Suppressor macrophage treated with lipopolysaccharide for 1 hour (primary cell): ENCODE results near the gene LACC1.
A peak's percentile ranks its signal among the peaks of the same experiment; 100 is the strongest.

ENCODE experiments used
- DNase-seq, 3 donors: peaks; one replicate each; pipeline ENCODE4 v3.0.0-alpha.2; 2020 to 2022

Gene LACC1

DNA sequence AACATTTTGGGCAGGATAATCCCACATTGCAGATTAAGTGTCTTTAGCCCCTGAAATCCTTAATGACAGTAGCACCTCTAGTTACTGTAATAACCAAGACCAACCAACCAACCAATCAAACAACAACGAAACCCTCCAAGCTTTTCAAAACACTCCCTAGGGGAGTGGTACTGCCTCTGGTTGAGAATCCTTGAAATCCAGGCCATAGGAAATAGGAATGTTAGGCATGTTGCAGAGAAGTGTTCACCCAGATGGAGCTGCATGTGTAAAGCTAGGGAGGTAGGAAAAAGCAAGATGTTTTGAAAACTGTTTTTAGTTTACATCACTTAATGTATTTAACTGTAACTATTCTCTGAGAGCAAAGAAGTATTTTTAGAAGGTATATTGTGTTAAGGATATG lies 4.5 kb downstream of the LACC1 start:
- DNase-seq: no peak

- DNase-seq: no peak
These were observed 14.7 kb downstream of the LACC1 start for GRCh38 chr13:43894438-43894837.

DNA sequence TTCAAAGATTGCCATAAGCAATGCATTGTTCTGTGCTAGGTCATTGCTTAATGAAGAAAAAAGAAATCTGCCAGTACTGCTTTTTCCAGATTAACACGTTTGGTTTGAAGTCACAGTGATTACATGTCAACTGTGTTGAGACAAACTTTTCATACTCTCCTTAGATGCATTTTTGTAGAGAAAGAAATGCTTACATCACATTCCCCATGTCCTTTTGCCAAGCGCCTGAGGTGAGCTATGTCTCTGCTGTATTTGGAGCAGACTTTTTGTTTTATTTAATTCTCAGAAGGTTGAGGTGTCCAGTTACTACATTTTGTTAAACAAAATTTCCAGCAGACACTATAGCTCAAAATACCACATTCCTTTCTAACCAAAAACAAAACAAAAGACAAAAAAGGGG lies 16.2 kb downstream of the LACC1 start:
- DNase-seq: no peak

DNA sequence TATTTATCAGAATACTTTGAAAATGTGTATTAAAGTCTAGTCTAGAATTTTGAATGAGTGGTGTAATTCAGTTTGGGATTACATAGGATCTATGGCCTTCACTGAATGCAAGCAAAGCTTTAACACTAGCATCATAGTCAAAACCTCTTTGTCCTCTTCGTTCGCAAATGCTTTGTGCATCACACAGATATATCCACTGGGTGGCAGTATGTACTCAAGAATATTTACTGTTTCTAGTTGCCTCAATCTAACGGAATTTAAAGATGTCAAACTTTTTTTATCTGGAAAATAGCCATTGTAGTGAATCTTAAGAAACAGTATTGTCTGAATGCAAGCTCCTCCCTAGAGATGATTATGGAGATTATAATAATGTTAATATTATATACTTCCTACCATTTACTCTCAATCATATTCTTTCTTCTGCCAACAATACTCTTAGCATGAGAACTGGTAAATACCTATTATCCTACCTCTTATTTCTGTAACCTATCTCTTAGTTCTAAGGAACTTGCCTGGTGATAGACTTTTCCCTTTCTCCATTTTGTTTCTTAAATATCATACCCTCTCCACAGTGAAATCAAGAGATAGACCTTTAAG lies 25.8 kb downstream of the LACC1 start:
- DNase-seq: peak; percentile 62 to 84 (median 83)

DNA sequence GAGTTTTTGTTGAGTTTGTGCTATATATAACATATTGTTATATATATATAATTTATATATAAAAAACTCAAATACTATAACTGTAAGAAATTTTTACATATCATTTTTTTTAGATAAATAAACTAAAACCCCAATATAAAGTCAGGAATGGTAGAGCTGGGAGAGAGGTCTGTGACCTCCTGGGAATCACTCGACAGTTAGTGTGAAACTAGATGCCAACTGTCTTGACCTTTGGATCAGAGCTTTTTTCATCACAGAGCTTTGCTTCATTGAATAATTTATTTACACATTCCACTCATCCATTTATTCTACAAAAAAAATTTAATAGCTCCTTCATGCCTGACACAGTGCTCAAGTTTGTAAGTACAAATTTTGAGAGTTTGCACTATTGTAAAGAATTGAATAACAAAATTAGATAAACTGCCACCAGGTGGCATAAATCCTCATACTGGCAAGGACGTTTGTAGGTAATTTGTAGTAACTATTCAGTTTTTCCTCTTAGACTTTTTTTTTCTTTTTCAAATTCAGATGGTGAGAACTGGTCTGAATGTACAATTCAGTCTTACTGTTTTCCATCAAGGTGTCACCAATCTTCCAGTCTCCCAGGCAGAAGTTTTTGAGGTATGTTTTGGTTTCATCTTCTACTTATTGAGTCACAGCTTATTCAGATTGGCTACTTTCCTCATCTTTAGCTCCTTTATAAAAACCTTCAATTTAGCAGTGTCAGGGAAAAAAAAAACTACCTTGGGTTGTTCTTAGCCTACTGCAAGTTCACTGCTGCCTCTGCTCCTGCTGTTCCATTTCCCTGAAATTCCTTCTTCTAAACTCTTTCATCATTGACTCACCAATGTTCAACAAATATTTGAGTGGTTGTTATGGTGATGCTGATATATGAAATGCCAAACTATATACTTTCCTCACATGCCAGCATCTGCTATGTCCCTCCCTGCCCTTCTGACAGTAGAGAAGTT lies 28.7 kb downstream of the LACC1 start:
- peak; percentile 43 to 74 (median 58) for DNase-seq

- DNase-seq: peak in 2 of 3 donors; percentile 46 to 61
These were observed 31.2 kb downstream of the LACC1 start for GRCh38 chr13:43910856-43911255.

GRCh38 chr13:43911278-43911677 lies 31.6 kb downstream of the LACC1 start:
- DNase-seq: no peak

DNA sequence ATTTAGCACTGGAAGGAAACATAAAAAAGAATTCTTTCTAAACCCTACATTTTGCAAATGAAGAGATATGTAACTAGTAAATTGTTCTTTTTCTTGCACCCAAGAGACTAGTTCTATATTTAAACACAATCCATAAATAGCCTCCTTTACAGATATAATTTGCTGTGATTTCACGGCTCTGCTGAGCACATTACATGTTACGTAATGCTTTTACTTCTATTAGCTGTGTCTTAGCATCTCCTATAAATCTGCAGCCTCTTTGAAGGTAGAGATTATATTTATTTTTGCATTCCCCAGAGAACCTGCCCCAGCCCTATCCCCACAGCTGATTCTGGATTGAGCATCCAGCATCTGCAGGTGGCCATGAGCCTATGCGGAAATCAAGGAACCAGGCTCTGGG lies 32.2 kb downstream of the LACC1 start:
- DNase-seq: no peak

DNA sequence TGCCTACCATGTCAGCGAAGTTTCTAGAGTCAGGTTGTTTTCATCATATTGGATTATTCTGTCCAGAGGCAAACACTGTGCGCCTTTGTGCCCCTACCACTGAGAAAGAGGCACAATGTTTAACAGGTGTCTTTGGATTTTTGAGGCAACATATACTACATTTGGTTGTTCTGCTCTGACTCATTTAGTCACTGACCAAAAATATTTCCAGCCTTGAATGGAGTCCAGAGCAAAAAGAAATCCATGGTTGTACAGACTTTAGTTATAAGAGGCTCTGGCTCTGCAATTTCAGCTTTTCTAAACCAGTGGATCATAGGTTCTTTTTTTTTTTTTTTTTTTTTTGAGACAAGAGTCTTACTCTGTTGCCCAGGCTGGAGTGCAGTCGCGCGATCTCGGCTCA lies 35.7 kb downstream of the LACC1 start:
- no peak for DNase-seq

DNA sequence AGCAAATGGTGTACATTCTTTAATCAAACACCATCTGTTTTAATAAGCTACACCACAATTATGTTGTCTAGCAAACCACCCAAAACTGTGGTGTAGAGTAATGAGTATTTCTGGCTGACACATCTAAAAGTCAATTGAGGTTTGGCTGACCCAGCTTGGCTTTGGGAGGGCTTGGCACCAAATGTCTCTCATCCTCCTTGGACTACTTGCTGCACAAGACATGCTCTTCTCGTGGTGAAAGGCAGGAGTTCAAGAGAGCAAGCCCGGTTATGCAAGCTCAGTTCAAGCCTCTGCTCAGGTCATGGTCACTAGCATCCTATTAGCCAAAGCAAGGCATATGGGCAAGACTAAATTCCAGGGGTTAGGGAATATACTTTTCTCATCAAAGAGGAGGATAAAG lies 37.1 kb downstream of the LACC1 start:
- no peak for DNase-seq

DNA sequence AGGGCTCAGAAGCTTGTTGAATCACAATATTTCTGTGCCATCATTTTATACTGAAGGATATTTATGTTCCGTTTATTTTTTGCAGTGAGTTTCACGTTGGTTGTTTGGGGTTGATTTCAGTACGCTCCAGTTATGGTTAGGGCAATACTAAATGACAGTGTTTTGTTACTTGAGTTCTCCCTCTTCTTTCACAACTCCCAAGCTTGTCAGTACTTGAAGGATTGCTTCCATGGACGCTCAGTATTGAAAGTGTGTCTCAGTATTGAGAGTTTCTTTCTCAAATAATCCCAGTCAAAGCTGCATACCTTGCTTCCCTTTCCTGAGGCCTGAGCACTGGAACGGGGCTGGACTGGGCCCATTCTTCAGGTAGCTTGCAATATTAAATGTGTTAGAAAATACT lies 38.9 kb downstream of the LACC1 start:
- DNase-seq: no peak

GRCh38 chr13:43920965-43921674 lies 41.4 kb downstream of the LACC1 start:
- DNase-seq: no peak

DNA sequence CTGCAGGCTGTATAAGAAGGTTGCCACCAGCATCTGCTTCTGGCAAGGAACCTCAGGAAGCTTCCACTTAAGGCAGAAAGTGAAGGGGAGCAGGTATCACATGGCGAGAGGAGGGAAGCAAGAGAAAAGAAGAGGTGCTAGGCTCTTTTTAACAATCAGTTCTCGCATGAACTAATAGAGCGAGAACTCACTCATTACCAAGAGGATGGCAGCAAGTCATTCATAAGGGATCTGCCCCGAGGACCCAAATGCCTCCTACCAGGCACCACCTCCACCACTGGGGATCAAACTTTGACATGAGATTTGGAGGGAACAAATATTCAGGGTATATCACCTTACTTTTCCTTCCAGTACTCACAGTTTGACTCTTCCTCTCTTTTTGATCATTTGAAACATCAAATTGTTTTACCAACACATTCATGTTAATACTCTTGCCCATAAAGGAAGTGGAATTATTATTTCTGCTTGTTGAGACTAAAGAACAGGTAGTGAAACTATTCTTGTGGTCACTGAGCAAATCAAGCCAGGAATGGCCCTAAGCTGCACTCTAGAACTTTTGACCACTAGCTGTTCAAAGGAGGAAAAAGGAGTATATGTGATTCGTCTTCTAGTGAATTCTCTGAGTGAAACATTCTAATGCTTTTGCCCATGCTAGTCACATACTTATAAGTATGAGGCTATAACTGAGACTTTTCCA lies 45.0 kb downstream of the LACC1 start:
- peak; percentile 63 to 86 (median 81) for DNase-seq

DNA sequence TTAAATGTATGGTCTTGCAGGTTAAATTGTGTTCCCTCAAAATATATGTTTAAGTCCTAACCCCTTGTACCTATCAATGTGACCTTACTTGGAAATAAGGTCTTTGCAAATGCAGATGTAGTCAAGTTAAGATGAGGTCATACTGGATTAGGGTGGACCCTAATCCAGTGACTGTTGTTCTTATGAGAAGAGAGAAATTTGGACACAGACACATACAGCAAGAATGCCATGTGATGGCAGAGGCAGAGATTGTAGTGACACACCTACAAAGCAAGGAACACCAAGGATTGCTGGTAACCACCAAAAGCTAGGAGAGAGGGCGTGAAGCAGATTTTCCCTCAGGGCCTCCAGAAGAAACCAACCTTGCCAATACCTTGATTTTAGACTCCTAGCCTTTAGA lies 50.2 kb downstream of the LACC1 start:
- DNase-seq: no peak

DNA sequence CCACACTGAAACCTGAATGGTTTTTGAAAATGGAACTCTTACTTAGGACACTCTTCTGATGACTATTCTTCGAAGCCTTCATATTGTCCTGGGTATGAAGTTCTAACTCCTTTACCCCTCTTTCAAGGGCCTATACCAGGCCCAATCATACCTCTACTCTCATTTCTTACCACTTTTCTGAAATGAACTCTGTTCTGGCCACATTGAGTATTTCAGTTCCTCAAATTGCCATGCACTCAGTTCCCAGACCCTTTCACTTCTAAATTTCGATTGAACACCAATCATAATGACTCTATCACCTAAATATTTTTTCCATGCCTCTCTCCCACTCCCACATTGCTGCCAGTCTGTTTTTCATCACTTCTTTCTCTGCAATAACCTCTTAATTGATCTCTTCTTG lies 53.7 kb downstream of the LACC1 start:
- DNase-seq: peak in 1 of 3 donors; percentile 37

DNA sequence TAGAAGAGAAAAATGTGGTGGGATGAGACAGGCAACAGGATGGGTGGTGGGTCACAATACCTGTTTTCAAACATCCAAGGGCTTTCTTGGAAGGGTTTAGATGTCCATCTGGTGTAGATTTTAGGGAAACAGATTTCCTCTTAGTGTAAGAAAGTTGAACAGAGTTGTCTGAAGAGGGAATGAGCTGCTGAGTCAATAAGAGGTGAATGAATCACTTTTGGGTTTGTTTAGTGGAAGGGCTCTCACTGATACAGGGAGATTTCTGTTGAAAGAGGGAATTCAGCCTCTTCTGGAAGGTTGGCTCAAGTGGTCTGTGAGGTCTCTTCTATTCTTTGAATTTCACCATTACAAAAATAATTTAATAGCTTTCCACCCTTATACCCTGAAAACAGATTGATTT lies 54.6 kb downstream of the LACC1 start:
- peak in 1 of 3 donors; percentile 30 for DNase-seq

DNA sequence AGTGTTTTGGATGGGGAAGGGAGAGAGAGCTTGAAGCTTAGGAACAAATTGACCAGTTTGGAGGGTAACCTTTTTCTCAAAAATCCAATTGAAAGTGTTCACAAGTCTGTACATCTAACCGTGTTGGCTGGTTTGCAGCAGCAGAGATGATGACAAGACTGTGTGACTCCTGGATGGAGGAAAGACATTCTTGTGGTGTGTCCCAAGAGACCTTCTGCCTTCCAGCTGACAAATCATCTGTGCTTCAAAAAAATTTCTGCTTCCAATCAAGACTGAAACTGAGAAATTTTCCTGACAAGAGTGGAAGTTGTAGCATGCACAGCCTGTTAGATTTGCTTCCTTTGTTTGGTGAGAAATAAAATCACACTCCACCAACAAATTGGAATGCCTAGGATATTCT lies 56.2 kb downstream of the LACC1 start:
- no peak for DNase-seq

- DNase-seq: no peak
These were observed 56.9 kb downstream of the LACC1 start for GRCh38 chr13:43936647-43937046.

- no peak for DNase-seq
These were observed 58.1 kb downstream of the LACC1 start for GRCh38 chr13:43937839-43938238.

GRCh38 chr13:43938449-43938848 lies 58.7 kb downstream of the LACC1 start:
- DNase-seq: no peak

GRCh38 chr13:43939086-43939485 lies 59.4 kb downstream of the LACC1 start:
- no peak for DNase-seq

- no peak for DNase-seq
These were observed 62.6 kb downstream of the LACC1 start for GRCh38 chr13:43942286-43942685.
